Chondrocyte (in vitro differentiated cells): ENCODE data around the gene NAA10. TPM values are rescaled to one million over a fixed set of nuclear protein-coding genes. Genes with fewer than 3 reads are reported as not detected.

Experiments used
- DNase-seq: peaks from one replicate; pipeline ENCODE4 v3.0.0; 2021; ENCODE audit warnings: mixed read lengths, low spot score
- H3K27ac Mint-ChIP-seq: one replicate; pipeline ENCODE4 v1.8.0; 2021; ENCODE audit warnings: mild to moderate bottlenecking, moderate library complexity, mixed read lengths; ENCODE audit not compliant: unreplicated experiment
- H3K27me3 Mint-ChIP-seq: 2 replicates; pipeline ENCODE4 v1.8.0; 2021; ENCODE audit warnings: low read depth, mixed read lengths
- H3K36me3 Mint-ChIP-seq: 2 replicates; pipeline ENCODE4 v1.8.0; 2021; ENCODE audit warnings: low read depth, mixed read lengths
- H3K4me1 Mint-ChIP-seq: 2 replicates; pipeline ENCODE4 v1.8.0; 2021; ENCODE audit warnings: low read depth, mild to moderate bottlenecking, mixed read lengths
- H3K4me3 Mint-ChIP-seq: one replicate; pipeline ENCODE4 v1.8.0; 2021; ENCODE audit warnings: mild to moderate bottlenecking, moderate library complexity, mixed read lengths; ENCODE audit not compliant: unreplicated experiment
- H3K9me3 Mint-ChIP-seq: 2 replicates; pipeline ENCODE4 v1.8.0; 2021; ENCODE audit warnings: low read depth, mixed read lengths
- CTCF ChIP-seq: fragments of 200-600 bp; sonication (generic); IDR thresholded peaks from 2 replicates; pipeline ENCODE4 v1.5.0; 2021; ENCODE audit warnings: antibody characterized with exemption, mild to moderate bottlenecking, moderate library complexity
- total RNA-seq: library from RNA; stranded (reverse); gene quantifications from 3 replicates; pipeline ENCODE4 v1.2.1, GENCODE V29; 2021

NAA10 gene
- total RNA-seq, 1 donor from 2014 or later, result 89.5 TPM

GRCh38 chrX:153934148-153934761 is 582 bp downstream of the NAA10 start:
- H3K27me3 Mint-ChIP-seq, result no peaks in the 10 kb centered on the region
- H3K27ac Mint-ChIP-seq, result peak overlapping the region; percentile 34
- peak overlapping the region; percentile 81 for H3K4me3 Mint-ChIP-seq
- no peaks in the 10 kb centered on the region for H3K9me3 Mint-ChIP-seq
- DNase-seq, result no peak
- TF ChIP-seq CTCF, result no peak
- peaks cover 11% of the 10 kb centered on the region for H3K4me1 Mint-ChIP-seq
- H3K36me3 Mint-ChIP-seq, result peaks cover 4% of the 10 kb centered on the region

- H3K4me1 Mint-ChIP-seq, result peaks cover 15% of the 10 kb centered on the region
- peaks cover 4% of the 10 kb centered on the region for H3K36me3 Mint-ChIP-seq
- DNase-seq, result no peak
- no peaks in the 10 kb centered on the region for H3K27me3 Mint-ChIP-seq
- TF ChIP-seq CTCF, result no peak
- peak overlapping the region; percentile 81 for H3K4me3 Mint-ChIP-seq
- no peaks in the 10 kb centered on the region for H3K9me3 Mint-ChIP-seq
- peak overlapping the region; percentile 34 for H3K27ac Mint-ChIP-seq
Measured at GRCh38 chrX:153933748-153934147, 1.1 kb downstream of the NAA10 start.

- Mint-ChIP-seq H3K4me1 (peaks cover 23% of the 10 kb centered on the region), H3K27ac (no peak overlapping the region), H3K27me3 (no peaks in the 10 kb centered on the region), H3K4me3 (no peak overlapping the region), H3K9me3 (no peaks in the 10 kb centered on the region), H3K36me3 (peaks cover 4% of the 10 kb centered on the region)
- DNase-seq, result no peak
- no peak for TF ChIP-seq CTCF
Measured at GRCh38 chrX:153932220-153932915, 2.5 kb downstream of the NAA10 start.

GRCh38 chrX:153931748-153932147 is 3.1 kb downstream of the NAA10 start:
- Mint-ChIP-seq H3K36me3 (peaks cover 4% of the 10 kb centered on the region), H3K27ac (no peak overlapping the region), H3K4me3 (no peak overlapping the region), H3K9me3 (no peaks in the 10 kb centered on the region), H3K4me1 (peaks cover 29% of the 10 kb centered on the region), H3K27me3 (no peaks in the 10 kb centered on the region)
- no peak for TF ChIP-seq CTCF
- no peak for DNase-seq

GRCh38 chrX:153931151-153931550 is 3.7 kb downstream of the NAA10 start:
- TF ChIP-seq CTCF, result no peak
- Mint-ChIP-seq H3K27ac (no peak overlapping the region), H3K36me3 (peaks cover 4% of the 10 kb centered on the region), H3K4me3 (no peak overlapping the region), H3K9me3 (no peaks in the 10 kb centered on the region), H3K27me3 (no peaks in the 10 kb centered on the region), H3K4me1 (peaks cover 29% of the 10 kb centered on the region)
- no peak for DNase-seq
